AG04450 (cell line): ENCODE measurements around the gene SMC5. TPM values are rescaled to one million over a fixed set of nuclear protein-coding genes. Genes with fewer than 3 reads are reported as not detected.
A peak's percentile ranks its signal among the peaks of the same experiment; 100 is the strongest.

Source experiments
- CTCF ChIA-PET: fragments of 300-600, 350-600 bp; formaldehyde crosslinking; extraction: SDS; loops from one replicate; lab custom pipeline; 2022; ENCODE audit warnings: antibody characterized with exemption, inconsistent platforms; lab: Charles Lee
- POLR2A ChIA-PET: fragments of 350-600 bp; formaldehyde crosslinking; extraction: SDS; loops from one replicate; lab custom pipeline; 2021; ENCODE audit warnings: antibody characterized with exemption, inconsistent platforms; lab: Yijun Ruan, JAX
- DNase-seq: peaks from one replicate; pipeline ENCODE4 v3.0.0-alpha.2; 2011; ENCODE audit warnings: low read depth, low spot score
- H3K27ac ChIP-seq: one replicate; pipeline ENCODE4 v1.5.1; 2012; ENCODE audit warnings: low read depth, low read length, control low read depth
- H3K27me3 ChIP-seq: one replicate; pipeline ENCODE4 v1.6.0; 2012; ENCODE audit warnings: low read length; ENCODE audit not compliant: control insufficient read depth, insufficient read depth
- H3K4me3 ChIP-seq: 2 replicates; pipeline ENCODE4 v1.5.1; 2011; ENCODE audit warnings: mild to moderate bottlenecking, low read depth, low read length, control low read depth
- H3K9me3 ChIP-seq: 2 replicates; pipeline ENCODE4 v1.5.1; 2012; ENCODE audit warnings: low read length; ENCODE audit not compliant: control insufficient read depth, insufficient read depth
- CTCF ChIP-seq: IDR thresholded peaks from 2 replicates; pipeline ENCODE4 v1.5.1; 2011; ENCODE audit warnings: low read depth, low read length, control low read depth, inconsistent platforms
- polyA plus RNA-seq: library from polyadenylated mRNA; depleted of rRNA; stranded (reverse); fragments of >200 nt; gene quantifications from 2 replicates; pipeline ENCODE4 v1.2.3, GENCODE V29; 2011

SMC5 gene
- polyA plus RNA-seq, 1 experiment: 29.1 TPM

GRCh38 chr9:70257991-70258691 lies 637 bp upstream of the SMC5 start:
- peak overlapping the region; percentile 85 for H3K4me3 ChIP-seq
- DNase-seq: peak; percentile 18
- no peaks in the 10 kb centered on the region for H3K27me3 ChIP-seq
- no peak for TF ChIP-seq CTCF
- POLR2A ChIA-PET: interaction anchor here (0.7 kb wide), 1 partner anchor 10 kb away, joined by 3 read pairs; no protein-coding TSS in a partner anchor
- H3K9me3 ChIP-seq: peaks cover 5% of the 10 kb centered on the region; the same call in 1 of the 2 replicates
- peak overlapping the region; percentile 98 for H3K27ac ChIP-seq
- CTCF ChIA-PET: interaction anchor here (1.3 kb wide), 1 partner anchor 344 kb away, joined by 6 read pairs; no protein-coding TSS in a partner anchor

GRCh38 chr9:70259512-70259802 lies 679 bp downstream of the SMC5 start:
- H3K4me3 ChIP-seq: peak overlapping the region; percentile 85
- TF ChIP-seq CTCF: no peak
- CTCF ChIA-PET: no interaction called here

GRCh38 chr9:70260007-70260443 lies 1.2 kb downstream of the SMC5 start:
- Histone ChIP-seq H3K9me3 (peaks cover 5% of the 10 kb centered on the region; the same call in 1 of the 2 replicates), H3K4me3 (peak overlapping the region; percentile 85), H3K27me3 (no peaks in the 10 kb centered on the region), H3K27ac (no peak overlapping the region)
- no peak for DNase-seq
- ChIA-PET CTCF (no interaction called here), POLR2A (interaction anchor here (0.6 kb wide), 1 partner anchor 284 kb away, joined by 8 read pairs; no protein-coding TSS in a partner anchor)
- TF ChIP-seq CTCF: no peak

More at GRCh38 chr9:70259512-70259802, 679 bp downstream of the SMC5 start:
- no peak for DNase-seq
- Histone ChIP-seq H3K9me3 (peaks cover 5% of the 10 kb centered on the region; the same call in 1 of the 2 replicates), H3K27me3 (no peaks in the 10 kb centered on the region), H3K27ac (peak overlapping the region; percentile 95)
- POLR2A ChIA-PET: no interaction called here

- Histone ChIP-seq H3K27me3 (no peaks in the 10 kb centered on the region), H3K27ac (no peak overlapping the region), H3K9me3 (peaks cover 5% of the 10 kb centered on the region; the same call in 1 of the 2 replicates), H3K4me3 (peak overlapping the region; percentile 36)
- no peak for DNase-seq
- no peak for TF ChIP-seq CTCF
- POLR2A ChIA-PET: interaction anchor here (0.6 kb wide), 1 partner anchor 285 kb away, joined by 8 read pairs; no protein-coding TSS in a partner anchor
- CTCF ChIA-PET: no interaction called here
Measured at GRCh38 chr9:70260606-70261005, 1.8 kb downstream of the SMC5 start.

- Histone ChIP-seq H3K27ac (no peak overlapping the region), H3K9me3 (peaks cover 5% of the 10 kb centered on the region; the same call in 1 of the 2 replicates), H3K27me3 (no peaks in the 10 kb centered on the region), H3K4me3 (no peak overlapping the region)
- ChIA-PET POLR2A (interaction anchor here (0.7 kb wide), 1 partner anchor 158 kb away, joined by 3 read pairs; no protein-coding TSS in a partner anchor), CTCF (no interaction called here)
- TF ChIP-seq CTCF: no peak
- DNase-seq: no peak
Measured at GRCh38 chr9:70261131-70261870, 2.5 kb downstream of the SMC5 start.
